Parathyroid adenoma (tissue), 2 donors: ENCODE data around the gene SNX25.

Source experiments
- H2AFZ ChIP-seq: fragments of 300-600 bp; sonication (generic); one replicate; pipeline ENCODE4 v1.7.0; 2017; ENCODE audit warnings: antibody characterized with exemption, mild to moderate bottlenecking
- H3K27ac ChIP-seq: fragments of 300-600 bp; sonication (generic); one replicate; pipeline ENCODE4 v1.7.0; 2017
- H3K27me3 ChIP-seq: fragments of 300-600 bp; sonication (generic); one replicate; pipeline ENCODE4 v1.7.0; 2017; ENCODE audit warnings: low read length; ENCODE audit not compliant: control insufficient read depth, insufficient read depth
- H3K36me3 ChIP-seq: fragments of 300-600 bp; sonication (generic); one replicate; pipeline ENCODE4 v1.7.0; 2017; ENCODE audit warnings: low read length; ENCODE audit not compliant: control insufficient read depth, insufficient read depth
- H3K4me1 ChIP-seq: fragments of 300-600 bp; sonication (generic); one replicate; pipeline ENCODE4 v1.7.0; 2017; ENCODE audit warnings: control low read depth
- H3K4me2 ChIP-seq: fragments of 300-600 bp; sonication (generic); one replicate; pipeline ENCODE4 v1.7.0; 2017; ENCODE audit warnings: low read length
- H3K4me3 ChIP-seq: fragments of 300-600 bp; sonication (generic); one replicate; pipeline ENCODE4 v1.7.0; 2017; ENCODE audit warnings: low read depth, low read length
- H3K79me2 ChIP-seq: fragments of 300-600 bp; sonication (generic); one replicate; pipeline ENCODE4 v1.7.0; 2017; ENCODE audit warnings: control low read depth
- H3K9ac ChIP-seq: fragments of 300-600 bp; sonication (generic); one replicate; pipeline ENCODE4 v1.7.0; 2017; ENCODE audit warnings: mild to moderate bottlenecking
- H3K9me3 ChIP-seq: fragments of 300-600 bp; sonication (generic); one replicate; pipeline ENCODE4 v1.7.0; 2017; ENCODE audit warnings: low read length; ENCODE audit not compliant: control insufficient read depth
- TF ChIP-seq, protein P1 (sequence below): fragments of 300-600 bp; sonication (generic); IDR thresholded peaks from one replicate; pipeline ENCODE4 v1.7.0; 2017; ENCODE audit warnings: antibody characterized with exemption, mild to moderate bottlenecking
- donor health status: primary hyperparathyroidism.

Gene SNX25

DNA sequence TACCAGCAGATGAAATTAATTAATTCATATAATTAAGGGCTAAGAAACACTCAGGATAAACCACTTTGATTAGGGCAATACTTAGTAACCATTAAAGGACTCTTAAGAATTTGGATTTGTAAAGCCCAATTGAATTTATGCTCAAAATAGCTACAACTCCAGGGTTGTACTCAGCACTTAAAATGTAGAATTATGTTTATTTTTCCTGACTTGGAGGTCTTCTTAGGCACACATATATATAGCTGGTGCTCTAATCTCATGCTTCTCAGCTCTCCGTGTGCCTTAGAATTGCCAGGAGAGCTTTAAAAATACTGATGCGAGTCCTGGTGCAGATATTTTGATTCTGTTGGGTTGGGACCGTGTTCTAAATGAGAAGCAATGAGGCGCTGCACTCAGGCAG lies 77.6 kb downstream of the SNX25 start:
- H3K79me2 ChIP-seq, result peaks cover 2% of the 10 kb centered on the region
- no peaks in the 10 kb centered on the region for H3K36me3 ChIP-seq
- no peak overlapping the region for H3K4me2 ChIP-seq
- H3K27ac ChIP-seq, result no peak overlapping the region
- H3K9ac ChIP-seq, result no peak overlapping the region
- no peaks in the 10 kb centered on the region for H3K4me1 ChIP-seq
- no peak overlapping the region for H3K4me3 ChIP-seq
- H3K27me3 ChIP-seq, result no peaks in the 10 kb centered on the region
- H2AFZ ChIP-seq, result no peak overlapping the region
- TF ChIP-seq, protein P1, sequence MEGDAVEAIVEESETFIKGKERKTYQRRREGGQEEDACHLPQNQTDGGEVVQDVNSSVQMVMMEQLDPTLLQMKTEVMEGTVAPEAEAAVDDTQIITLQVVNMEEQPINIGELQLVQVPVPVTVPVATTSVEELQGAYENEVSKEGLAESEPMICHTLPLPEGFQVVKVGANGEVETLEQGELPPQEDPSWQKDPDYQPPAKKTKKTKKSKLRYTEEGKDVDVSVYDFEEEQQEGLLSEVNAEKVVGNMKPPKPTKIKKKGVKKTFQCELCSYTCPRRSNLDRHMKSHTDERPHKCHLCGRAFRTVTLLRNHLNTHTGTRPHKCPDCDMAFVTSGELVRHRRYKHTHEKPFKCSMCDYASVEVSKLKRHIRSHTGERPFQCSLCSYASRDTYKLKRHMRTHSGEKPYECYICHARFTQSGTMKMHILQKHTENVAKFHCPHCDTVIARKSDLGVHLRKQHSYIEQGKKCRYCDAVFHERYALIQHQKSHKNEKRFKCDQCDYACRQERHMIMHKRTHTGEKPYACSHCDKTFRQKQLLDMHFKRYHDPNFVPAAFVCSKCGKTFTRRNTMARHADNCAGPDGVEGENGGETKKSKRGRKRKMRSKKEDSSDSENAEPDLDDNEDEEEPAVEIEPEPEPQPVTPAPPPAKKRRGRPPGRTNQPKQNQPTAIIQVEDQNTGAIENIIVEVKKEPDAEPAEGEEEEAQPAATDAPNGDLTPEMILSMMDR, result no peak
- H3K9me3 ChIP-seq, result no peaks in the 10 kb centered on the region

DNA sequence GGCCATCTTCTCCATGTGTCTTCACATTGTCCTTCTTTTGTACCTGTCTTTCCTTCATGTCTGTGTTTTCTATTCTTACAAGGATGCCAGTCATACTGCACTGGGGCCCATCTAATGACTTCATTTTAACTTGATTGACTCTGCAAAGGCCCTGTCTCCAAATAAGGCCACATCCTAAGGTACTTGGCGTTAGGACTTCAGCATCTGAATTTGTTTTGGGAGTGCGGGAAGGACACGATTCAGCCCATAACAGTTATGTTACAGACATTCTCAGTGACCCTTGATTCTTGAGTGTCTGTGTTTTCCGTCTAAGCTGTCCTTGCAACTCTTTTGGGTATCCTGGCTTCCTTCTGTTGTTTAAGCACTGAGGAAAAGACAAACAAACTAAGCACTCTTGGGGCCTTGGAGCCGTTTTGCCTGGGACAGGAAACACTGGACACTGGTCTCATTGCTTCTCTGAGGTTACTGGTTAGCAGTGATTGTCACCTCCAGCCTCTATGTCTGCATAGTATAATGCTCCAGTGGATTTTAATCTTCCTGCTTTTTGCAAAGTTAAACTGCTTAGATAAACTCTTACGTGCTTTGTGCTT lies 80.7 kb downstream of the SNX25 start:
- Histone ChIP-seq H3K9ac (no peak overlapping the region), H2AFZ (no peak overlapping the region), H3K27me3 (no peaks in the 10 kb centered on the region), H3K4me2 (no peak overlapping the region), H3K79me2 (no peaks in the 10 kb centered on the region), H3K4me3 (no peak overlapping the region), H3K4me1 (no peaks in the 10 kb centered on the region), H3K27ac (no peak overlapping the region), H3K9me3 (no peaks in the 10 kb centered on the region), H3K36me3 (no peaks in the 10 kb centered on the region)
- TF ChIP-seq, protein P1, result no peak

DNA sequence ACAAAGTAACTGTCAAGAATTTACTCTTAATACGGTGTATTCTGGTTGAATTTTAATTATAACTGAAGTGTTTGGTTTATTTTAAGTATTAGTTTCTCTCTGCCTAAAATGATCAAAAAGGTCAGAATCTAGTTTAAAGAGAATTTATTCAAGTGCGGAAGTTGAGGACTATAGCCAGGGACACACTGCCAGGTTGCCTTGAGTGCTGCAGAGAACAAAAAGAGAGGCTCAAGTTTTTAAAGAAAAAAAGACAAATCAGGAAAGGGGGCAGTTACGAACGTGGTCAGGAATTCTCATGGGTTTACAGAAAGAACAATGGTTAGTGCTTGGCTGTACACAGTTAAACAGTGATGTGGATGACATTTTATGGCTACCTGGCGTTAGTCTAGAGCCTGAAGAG lies 81.3 kb downstream of the SNX25 start:
- Histone ChIP-seq H3K4me1 (no peaks in the 10 kb centered on the region), H3K4me3 (no peak overlapping the region), H3K36me3 (no peaks in the 10 kb centered on the region), H3K9ac (no peak overlapping the region), H3K79me2 (no peaks in the 10 kb centered on the region), H3K27me3 (no peaks in the 10 kb centered on the region), H2AFZ (no peak overlapping the region), H3K9me3 (no peaks in the 10 kb centered on the region), H3K4me2 (no peak overlapping the region), H3K27ac (no peak overlapping the region)
- TF ChIP-seq, protein P1, result no peak

DNA sequence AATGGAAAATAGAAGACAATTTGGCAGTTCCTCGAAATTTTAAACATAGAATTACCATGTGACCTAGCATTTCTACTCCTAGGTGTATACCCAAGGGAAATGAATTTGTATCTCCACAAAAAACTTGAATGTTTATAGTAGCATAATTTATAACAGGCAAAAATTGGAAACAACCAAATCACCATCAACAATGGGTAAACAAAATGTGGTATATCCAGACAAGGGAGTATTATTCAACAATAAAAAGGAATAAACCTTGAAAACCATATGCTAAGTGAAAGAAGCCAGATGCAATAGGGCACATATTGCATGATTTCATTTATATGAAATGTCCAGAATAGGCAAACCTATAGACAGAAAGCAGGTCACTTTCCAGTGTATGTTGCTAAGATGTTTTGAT lies 83.8 kb downstream of the SNX25 start:
- Histone ChIP-seq H3K36me3 (no peaks in the 10 kb centered on the region), H3K4me1 (no peaks in the 10 kb centered on the region), H3K9me3 (no peaks in the 10 kb centered on the region), H3K4me2 (no peak overlapping the region), H3K79me2 (no peaks in the 10 kb centered on the region), H2AFZ (no peak overlapping the region), H3K27me3 (no peaks in the 10 kb centered on the region), H3K9ac (no peak overlapping the region), H3K27ac (no peak overlapping the region), H3K4me3 (no peak overlapping the region)
- TF ChIP-seq, protein P1, result no peak

DNA sequence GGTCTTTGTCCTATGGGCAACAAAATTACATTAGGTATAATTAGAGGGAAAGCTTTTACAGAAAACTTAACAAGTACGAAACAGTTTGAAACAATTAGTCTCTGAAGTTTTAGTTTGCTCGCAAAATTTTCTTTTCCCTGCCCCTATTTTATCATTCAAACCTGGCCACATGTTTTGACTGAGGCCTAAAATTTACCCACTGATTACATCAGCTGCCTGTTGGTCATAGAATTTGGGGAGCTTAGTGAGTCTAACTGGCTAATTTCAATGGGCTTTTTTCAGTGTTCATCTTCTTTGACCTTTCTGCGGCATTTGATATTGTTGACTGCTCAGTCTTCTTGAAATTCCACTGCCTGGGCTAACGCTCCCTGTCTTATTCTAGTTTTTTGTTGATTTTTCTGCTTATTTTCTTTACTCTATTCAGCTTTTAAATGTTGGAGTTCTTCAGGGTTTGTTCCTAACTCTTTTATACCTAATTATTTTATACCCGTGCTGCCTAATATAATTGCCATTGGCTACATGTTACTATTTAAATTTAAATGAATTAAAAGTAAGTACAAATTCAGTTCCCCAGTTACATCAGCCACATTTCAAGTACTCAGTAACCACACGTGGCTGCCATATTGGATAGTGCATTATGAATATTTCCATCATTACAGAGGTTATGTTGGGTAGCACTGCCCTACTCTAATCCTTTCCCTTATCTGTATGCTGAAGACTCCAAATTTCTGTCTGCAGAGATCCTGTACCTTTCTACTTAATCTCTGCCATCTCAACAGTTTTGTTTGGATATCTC lies 87.5 kb downstream of the SNX25 start:
- H3K9ac ChIP-seq, result no peak overlapping the region
- H3K9me3 ChIP-seq, result no peaks in the 10 kb centered on the region
- TF ChIP-seq, protein P1, result no peak
- H3K4me1 ChIP-seq, result no peaks in the 10 kb centered on the region
- H3K4me2 ChIP-seq, result no peak overlapping the region
- no peaks in the 10 kb centered on the region for H3K27me3 ChIP-seq
- no peaks in the 10 kb centered on the region for H3K79me2 ChIP-seq
- no peak overlapping the region for H2AFZ ChIP-seq
- no peak overlapping the region for H3K4me3 ChIP-seq
- no peaks in the 10 kb centered on the region for H3K36me3 ChIP-seq
- no peak overlapping the region for H3K27ac ChIP-seq
